Measurements from ENCODE around the gene IDH2. TPM values are rescaled to one million over a fixed set of nuclear protein-coding genes. Genes with fewer than 3 reads are reported as not detected.

IDH2 gene
- total and polyA plus RNA-seq, 2 of the 13 experiments (the other 11 are each of a cell fraction or from before 2014, with no cell fraction given), result 121 to 145 TPM

DNA sequence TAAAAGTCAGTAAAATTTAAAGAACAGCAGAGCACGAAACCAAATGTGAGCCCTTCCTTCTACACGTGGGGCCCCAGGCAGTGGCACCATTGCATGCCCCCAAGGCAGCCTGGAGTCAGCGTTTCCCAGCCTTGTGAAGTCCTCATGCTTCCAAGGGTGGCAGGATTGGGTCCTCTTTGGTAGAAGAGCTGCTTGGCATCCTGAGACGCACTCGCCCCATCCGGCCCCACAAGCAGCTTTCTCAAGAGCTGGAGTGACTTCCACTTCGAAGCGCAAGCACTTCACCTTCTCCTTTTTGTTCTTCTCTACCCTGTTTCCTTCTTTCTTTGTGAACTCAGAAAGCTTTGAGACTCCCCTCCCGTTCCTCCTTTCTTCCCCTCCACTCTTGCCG, 66.4 kb downstream of the IDH2 start:
- Histone ChIP-seq H3K9me3 (ENCODE audit: low read length) (no peaks in the 10 kb centered on the region), H3K27me3 (ENCODE audit: control insufficient read depth in 1 of 2, insufficient read depth in 2 of 2, low read length in 2 of 2) (no peaks in the 10 kb centered on the region), H3K4me2 (ENCODE audit: low read depth, low read length) (no peak overlapping the region), H4K20me1 (ENCODE audit: insufficient read depth, low read length) (peaks cover 4% of the 10 kb centered on the region; the same call in 1 of the 2 replicates), H3K79me2 (ENCODE audit: insufficient read depth, low read length) (peaks cover 35% of the 10 kb centered on the region), H3K36me3 (replicated peaks in 1 of 2; ENCODE audit: control insufficient read depth in 1 of 2, insufficient read depth in 2 of 2, low read length in 2 of 2) (no peaks in the 10 kb centered on the region; a peak in 2 of 5 replicates), H2AFZ (ENCODE audit: low read length) (no peak overlapping the region), H3K9ac (ENCODE audit: insufficient read depth, low read depth, low read length) (no peak overlapping the region), H3K4me3 (replicated peaks in 1 of 3; ENCODE audit: insufficient read depth in 1 of 3, low read depth in 2 of 3, low read length in 3 of 3) (no peak overlapping the region), H3K4me1 (ENCODE audit: insufficient read depth, low read length) (peaks cover 82% of the 10 kb centered on the region), H3K27ac (ENCODE audit: extremely low read length, insufficient read depth, low read length) (peak overlapping the region; percentile 52)
- ChIA-PET CTCF (ENCODE audit: low intra/inter-chr PET ratio, low total read pairs) (no interaction called here), POLR2A (interaction anchor here (1.0 to 5.1 kb wide), 4 partner anchors 19 to 142 kb away, joined by 3 to 41 read pairs (median 6); partner anchors contain the start of genes AP3S2 and ZNF710)
- TF ChIP-seq ZKSCAN1 (IDR thresholded peaks at IDR 0.05; ENCODE audit: low read length) (no peak), MYC (CRISPR knock-in tag; IDR thresholded peaks at IDR 0.05; ENCODE audit: borderline replicate concordance) (0 out of 2 replicates have a peak, but pooled peaks have one; percentile 8), MXI1 (IDR thresholded peaks at IDR 0.05; ENCODE audit: borderline replicate concordance, low read depth, low read length) (no peak), EP300 (IDR thresholded peaks at IDR 0.05; ENCODE audit: low read depth in 2 of 2, low read length in 2 of 2) (no peak), EP300 (CRISPR knock-in tag; IDR thresholded peaks at IDR 0.05; ENCODE audit: borderline replicate concordance) (0 out of 2 replicates have a peak, but pooled peaks have one; percentile 4), ZNF337 (CRISPR knock-in tag; IDR thresholded peaks at IDR 0.05; ENCODE audit: borderline replicate concordance, low read depth) (0 out of 2 replicates have a peak, but pooled peaks have one; percentile 2), ZFY (CRISPR knock-in tag; IDR thresholded peaks at IDR 0.05) (0 out of 2 replicates have a peak, but pooled peaks have one; percentile 1), SAP130 (CRISPR knock-in tag; IDR thresholded peaks at IDR 0.05; ENCODE audit: low read depth) (no peak), PITX1 (CRISPR knock-in tag; IDR thresholded peaks at IDR 0.05) (0 out of 2 replicates have a peak, but pooled peaks have one; percentile 8), ZMYM2 (CRISPR knock-in tag; IDR thresholded peaks at IDR 0.05) (0 out of 2 replicates have a peak, but pooled peaks have one; percentile 7), ZSCAN9 (CRISPR knock-in tag; IDR thresholded peaks at IDR 0.05; ENCODE audit: borderline replicate concordance) (no peak)
- ATAC-seq (no peak; the same call in 2 of the 3 replicates), FAIRE-seq (no peak), DNase-seq (ENCODE audit: low spot score) (no peak)
- no TSS peak for BruUV-seq (replicated peaks)
- WGBS (ENCODE audit: low lambda C conversion rate), result 85% methylated on average over 10 of the region's 10 CpGs
- in situ Hi-C loops (cut with HindIII; ENCODE audit: extremely low pct_ligation_motif_present, low pct_unique_long_range_greater_than_20kb) (no loop called here), intact Hi-C loops (cut with micrococcal nuclease; ENCODE audit: unreplicated experiment) (loop anchor here (5.0 kb wide), 1 partner anchor 34 kb away; the partner anchor contains the start of gene ZNF710)
